K562 (cell line): ENCODE data around the gene BEST2. TPM values are rescaled to one million over a fixed set of nuclear protein-coding genes. Genes with fewer than 3 reads are reported as not detected.

Source experiments
- ARHGAP35 ChIP-seq: fragments of 450-650 bp; IDR thresholded peaks from 2 replicates; pipeline ENCODE4 v1.6.1; 2018; ENCODE audit not compliant: partially characterized antibody
- EP400 ChIP-seq: fragments of 450-650 bp; IDR thresholded peaks from 2 replicates; pipeline ENCODE4 v1.6.1; 2017; ENCODE audit warnings: antibody characterized with exemption, mild to moderate bottlenecking, moderate library complexity
- GATA2 ChIP-seq: sonication (generic); formaldehyde crosslinking; IDR thresholded peaks from 2 replicates; pipeline ENCODE4 v1.4.0; 2020; ENCODE audit warnings: mild to moderate bottlenecking, missing genetic modification reagents
- GATAD2B ChIP-seq: fragments of 450-650 bp; IDR thresholded peaks from 2 replicates; pipeline ENCODE4 v1.6.1; 2017; ENCODE audit warnings: mild to moderate bottlenecking, borderline replicate concordance
- MGA ChIP-seq: fragments of 450-650 bp; IDR thresholded peaks from 2 replicates; pipeline ENCODE4 v1.6.1; 2016; ENCODE audit warnings: mild to moderate bottlenecking, moderate library complexity
- MYBL2 ChIP-seq, 2 experiments: fragments of 450-650 bp in 1 of 2; sonication (generic) in 1 of 2; formaldehyde crosslinking in 1 of 2; IDR thresholded peaks; 2 replicates each; pipeline versions ENCODE4 v1.6.1 to v1.8.1; 2017 to 2022; ENCODE audit warnings: borderline replicate concordance in 1 of 2, inconsistent platforms in 1 of 2, low read depth in 1 of 2, mild to moderate bottlenecking in 1 of 2, missing genetic modification reagents in 1 of 2, moderate library complexity in 1 of 2
- NCOA2 ChIP-seq, 2 experiments: fragments of 450-650 bp; IDR thresholded peaks; 2 replicates each; pipeline ENCODE4 v1.6.1; 2018; ENCODE audit warnings: mild to moderate bottlenecking in 2 of 2, moderate library complexity in 1 of 2; ENCODE audit not compliant: partially characterized antibody in 2 of 2
- POLR2AphosphoS2 ChIP-seq: IDR thresholded peaks from 2 replicates; pipeline ENCODE4 v1.6.1; 2012; ENCODE audit warnings: low read length, improper control_type of control experiment
- THAP7 ChIP-seq: fragments of 250-450 bp; sonication (Bioruptor Pico); IDR thresholded peaks from 2 replicates; pipeline ENCODE4 v1.5.0; 2021
- ZNF133 ChIP-seq: fragments of 250-450 bp; sonication (Bioruptor Pico); IDR thresholded peaks from 2 replicates; pipeline ENCODE4 v1.4.0; 2020; ENCODE audit warnings: mild to moderate bottlenecking
- ZNF79 ChIP-seq: fragments of 250-450 bp; sonication (Bioruptor Pico); IDR thresholded peaks from 2 replicates; pipeline ENCODE4 v1.4.0; 2020; ENCODE audit warnings: low read depth, mild to moderate bottlenecking, moderate library complexity
- polyA plus RNA-seq, 8 experiments: library from polyadenylated mRNA; depleted of rRNA in 4 of 8; stranded (reverse) in 5 of 8; unstranded in 3 of 8; fragments of >200 nt; fragmentation: Nextera tagmentation in 2 of 8; fragmentation: Illumina TruSeq in 1 of 8; extraction: Ambion mirVana in 2 of 8; extraction: Trizol in 1 of 8; gene quantifications; 2 replicates each; pipeline versions ENCODE4 v1.2.1 to v1.2.3, GENCODE V29; 2011 to 2014; ENCODE audit warnings: inconsistent platforms in 1 of 8, missing spikeins in 1 of 8
- total RNA-seq, 7 experiments: library from RNA; depleted of rRNA in 6 of 7; stranded (reverse); fragments of >200 nt in 6 of 7; fragmentation: Illumina TruSeq in 2 of 7; extraction: Trizol in 2 of 7; gene quantifications; 2 replicates each; pipeline versions ENCODE4 v1.2.1 to v1.2.3, GENCODE V29; 2011 to 2021; ENCODE audit warnings: low replicate concordance in 1 of 7
- TF ChIP-seq, protein P1 (sequence below): sonication (generic); formaldehyde crosslinking; IDR thresholded peaks from 2 replicates; pipeline ENCODE4 v1.8.0; 2022; ENCODE audit warnings: mild to moderate bottlenecking, missing genetic modification reagents

Gene BEST2
- total and polyA plus RNA-seq, 9 of the 15 experiments (the other 6 are each of a cell fraction or from before 2014, with no cell fraction given): not detected

GRCh38 chr19:12777217-12778016 is 25.8 kb downstream of the BEST2 start (continued):
- TF ChIP-seq MGA: no peak
- peak; percentile 72; the same call in 1 of the 2 replicates for TF ChIP-seq GATAD2B
- TF ChIP-seq ARHGAP35: no peak
- no peak for TF ChIP-seq POLR2AphosphoS2
- no peak for TF ChIP-seq MYBL2 (IDR thresholded peaks at IDR 0.05; ENCODE audit: low read depth)
- TF ChIP-seq MYBL2 (CRISPR knock-in tag; IDR thresholded peaks at IDR 0.05; ENCODE audit: borderline replicate concordance): no peak
- TF ChIP-seq ZNF79 (CRISPR knock-in tag): no peak
- TF ChIP-seq THAP7: no peak
- TF ChIP-seq GATA2 (CRISPR knock-in tag): peak; percentile 60
- TF ChIP-seq ZNF133 (CRISPR knock-in tag): no peak
- TF ChIP-seq, protein P1, sequence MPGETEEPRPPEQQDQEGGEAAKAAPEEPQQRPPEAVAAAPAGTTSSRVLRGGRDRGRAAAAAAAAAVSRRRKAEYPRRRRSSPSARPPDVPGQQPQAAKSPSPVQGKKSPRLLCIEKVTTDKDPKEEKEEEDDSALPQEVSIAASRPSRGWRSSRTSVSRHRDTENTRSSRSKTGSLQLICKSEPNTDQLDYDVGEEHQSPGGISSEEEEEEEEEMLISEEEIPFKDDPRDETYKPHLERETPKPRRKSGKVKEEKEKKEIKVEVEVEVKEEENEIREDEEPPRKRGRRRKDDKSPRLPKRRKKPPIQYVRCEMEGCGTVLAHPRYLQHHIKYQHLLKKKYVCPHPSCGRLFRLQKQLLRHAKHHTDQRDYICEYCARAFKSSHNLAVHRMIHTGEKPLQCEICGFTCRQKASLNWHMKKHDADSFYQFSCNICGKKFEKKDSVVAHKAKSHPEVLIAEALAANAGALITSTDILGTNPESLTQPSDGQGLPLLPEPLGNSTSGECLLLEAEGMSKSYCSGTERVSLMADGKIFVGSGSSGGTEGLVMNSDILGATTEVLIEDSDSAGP (CRISPR knock-in tag): no peak
- no peak for TF ChIP-seq NCOA2 (IDR thresholded peaks at IDR 0.05; ENCODE audit: partially characterized antibody in 2 of 2)
- TF ChIP-seq EP400: peak; percentile 53; the same call in 1 of the 2 replicates
